GM19099 (cell line): ENCODE results near the gene FUT6.

Experiments
- POLR2A ChIP-seq: IDR thresholded peaks from 3 replicates; pipeline ENCODE4 v1.6.1; 2011; ENCODE audit warnings: low read depth; ENCODE audit not compliant: insufficient read length; ENCODE audit errors: extremely low read depth

FUT6 gene

GRCh38 chr19:5801796-5802619 lies 37.5 kb downstream of the FUT6 start:
- no peak for TF ChIP-seq POLR2A

- TF ChIP-seq POLR2A = no peak
These were observed 38.9 kb downstream of the FUT6 start for GRCh38 chr19:5800361-5801270.

- no peak for TF ChIP-seq POLR2A
These were observed 40.0 kb downstream of the FUT6 start for GRCh38 chr19:5799247-5800241.

GRCh38 chr19:5798244-5798643 lies 41.3 kb downstream of the FUT6 start:
- TF ChIP-seq POLR2A = no peak

- no peak for TF ChIP-seq POLR2A
These were observed 44.1 kb downstream of the FUT6 start for GRCh38 chr19:5795382-5795919.

GRCh38 chr19:5793188-5793587 lies 46.3 kb downstream of the FUT6 start:
- no peak for TF ChIP-seq POLR2A

GRCh38 chr19:5792224-5792623 lies 47.3 kb downstream of the FUT6 start:
- TF ChIP-seq POLR2A = no peak

GRCh38 chr19:5790559-5791520 lies 48.7 kb downstream of the FUT6 start, which contains the start of gene DUS3L:
DUS3L (minus strand) TSS chr19:5791163; CDS start chr19:5791141, 22 bp downstream.
- peak; percentile 84 for TF ChIP-seq POLR2A

GRCh38 chr19:5789886-5790558 lies 49.5 kb downstream of the FUT6 start:
- TF ChIP-seq POLR2A = no peak

GRCh38 chr19:5789351-5789761 lies 50.1 kb downstream of the FUT6 start:
- no peak for TF ChIP-seq POLR2A

- TF ChIP-seq POLR2A = no peak
These were observed 51.1 kb downstream of the FUT6 start for GRCh38 chr19:5788422-5788821.

GRCh38 chr19:5787409-5788182 lies 51.9 kb downstream of the FUT6 start:
- no peak for TF ChIP-seq POLR2A
